ENCODE measurements around the gene ARHGAP24. TPM values are rescaled to one million over a fixed set of nuclear protein-coding genes. Genes with fewer than 3 reads are reported as not detected.

Gene ARHGAP24
- total and polyA plus RNA-seq, 2 donors (not counting 3 experiments of a cell fraction or from before 2014, with no cell fraction given) = 52.1 to 79.4 TPM

DNA sequence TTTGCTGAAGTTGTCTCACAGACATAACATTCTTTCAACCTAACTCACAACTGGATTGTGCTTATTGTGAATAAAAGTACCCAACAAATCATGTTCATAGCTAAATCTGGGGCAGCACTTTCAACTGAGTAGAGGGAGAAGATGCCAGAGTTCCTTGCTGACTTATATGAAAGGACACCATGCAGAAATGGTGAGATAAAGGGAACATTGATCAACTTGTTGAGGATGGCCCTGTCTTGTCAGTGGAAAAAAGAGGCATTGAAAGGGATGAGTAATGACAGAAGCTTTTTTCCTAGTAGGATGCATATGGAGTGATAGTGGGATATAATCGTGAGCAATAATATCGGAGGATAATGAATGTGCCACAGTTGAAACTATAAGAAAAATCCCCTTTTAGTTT lies 221.7 kb downstream of the ARHGAP24 start:
- no peaks in the 10 kb centered on the region for H3K9me3 ChIP-seq (replicated peaks; ENCODE audit: control insufficient read depth, insufficient read depth, low read length)
- H3K36me3 ChIP-seq (ENCODE audit: control insufficient read depth in 2 of 2, extremely low read depth in 1 of 2, insufficient read depth in 2 of 2, low read length in 2 of 2) = no peaks in the 10 kb centered on the region
- dilution Hi-C loops (cut with MboI; ENCODE audit: extremely low pct_ligation_motif_present, low sequenced_read_pairs) (no loop called here), intact Hi-C loops (cut with micrococcal nuclease) (no loop called here)
- H3K9ac ChIP-seq (replicated peaks; ENCODE audit: extremely low read depth, insufficient read depth, low read length) = no peak overlapping the region
- no peak overlapping the region for H2AFZ ChIP-seq (ENCODE audit: low read depth, low read length)
- FAIRE-seq = no peak
- H4K20me1 ChIP-seq (replicated peaks; ENCODE audit: control insufficient read depth, extremely low read depth, insufficient read depth, low read length) = no peaks in the 10 kb centered on the region
- ChIA-PET CTCF (no interaction called here), POLR2A (no interaction called here)
- H3K4me3 ChIP-seq (replicated peaks in 1 of 3; ENCODE audit: insufficient read depth in 1 of 3, low read depth in 1 of 3, low read length in 3 of 3) = no peak overlapping the region
- no peak for TF ChIP-seq JUN (IDR thresholded peaks at IDR 0.05; ENCODE audit: borderline replicate concordance, insufficient read depth, insufficient read length, low read depth)
- no peak for TF ChIP-seq FOS (IDR thresholded peaks at IDR 0.05; ENCODE audit: borderline replicate concordance, insufficient read depth, low read length)
- no peak for TF ChIP-seq POLR2AphosphoS5 (IDR thresholded peaks at IDR 0.05; ENCODE audit: insufficient read depth, low read depth, low read length)
- TF ChIP-seq, protein P1, sequence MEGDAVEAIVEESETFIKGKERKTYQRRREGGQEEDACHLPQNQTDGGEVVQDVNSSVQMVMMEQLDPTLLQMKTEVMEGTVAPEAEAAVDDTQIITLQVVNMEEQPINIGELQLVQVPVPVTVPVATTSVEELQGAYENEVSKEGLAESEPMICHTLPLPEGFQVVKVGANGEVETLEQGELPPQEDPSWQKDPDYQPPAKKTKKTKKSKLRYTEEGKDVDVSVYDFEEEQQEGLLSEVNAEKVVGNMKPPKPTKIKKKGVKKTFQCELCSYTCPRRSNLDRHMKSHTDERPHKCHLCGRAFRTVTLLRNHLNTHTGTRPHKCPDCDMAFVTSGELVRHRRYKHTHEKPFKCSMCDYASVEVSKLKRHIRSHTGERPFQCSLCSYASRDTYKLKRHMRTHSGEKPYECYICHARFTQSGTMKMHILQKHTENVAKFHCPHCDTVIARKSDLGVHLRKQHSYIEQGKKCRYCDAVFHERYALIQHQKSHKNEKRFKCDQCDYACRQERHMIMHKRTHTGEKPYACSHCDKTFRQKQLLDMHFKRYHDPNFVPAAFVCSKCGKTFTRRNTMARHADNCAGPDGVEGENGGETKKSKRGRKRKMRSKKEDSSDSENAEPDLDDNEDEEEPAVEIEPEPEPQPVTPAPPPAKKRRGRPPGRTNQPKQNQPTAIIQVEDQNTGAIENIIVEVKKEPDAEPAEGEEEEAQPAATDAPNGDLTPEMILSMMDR (IDR thresholded peaks at IDR 0.05; ENCODE audit: extremely low read depth in 1 of 2, insufficient read depth in 1 of 2, low read depth in 1 of 2, low read length in 2 of 2) = no peak
- no peak for TF ChIP-seq MYC (IDR thresholded peaks at IDR 0.05; ENCODE audit: low read depth, low read length)
- TF ChIP-seq, protein P2, sequence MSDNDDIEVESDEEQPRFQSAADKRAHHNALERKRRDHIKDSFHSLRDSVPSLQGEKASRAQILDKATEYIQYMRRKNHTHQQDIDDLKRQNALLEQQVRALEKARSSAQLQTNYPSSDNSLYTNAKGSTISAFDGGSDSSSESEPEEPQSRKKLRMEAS (IDR thresholded peaks at IDR 0.05; ENCODE audit: insufficient read depth, insufficient read length) = no peak
- no peak for TF ChIP-seq POLR2A (IDR thresholded peaks at IDR 0.05; ENCODE audit: low read depth, low read length)
- TF ChIP-seq GATA2 (IDR thresholded peaks at IDR 0.05; ENCODE audit: insufficient read depth, insufficient read length, low read depth, low read length) = no peak
- TF ChIP-seq EZH2 (IDR thresholded peaks at IDR 0.05; ENCODE audit: borderline replicate concordance, low read depth, low read length, severe bottlenecking) = no peak
- H3K27me3 ChIP-seq (ENCODE audit: control insufficient read depth in 2 of 2, insufficient read depth in 2 of 2, low read length in 2 of 2) = peaks cover 7 to 36% of the 10 kb centered on the region in 2 experiments
- BruUV-seq (replicated peaks) = no TSS peak
- no peak for DNase-seq (ENCODE audit: low read depth, low spot score)
- H3K9me1 ChIP-seq (replicated peaks; ENCODE audit: control insufficient read depth, extremely low read depth, insufficient read depth, low read length) = no peaks in the 10 kb centered on the region
- H3K27ac ChIP-seq (ENCODE audit: insufficient read depth, low read depth, low read length) = no peak overlapping the region
- H3K4me2 ChIP-seq (ENCODE audit: insufficient read depth, low read length) = no peak overlapping the region
- H3K4me1 ChIP-seq (ENCODE audit: control insufficient read depth, extremely low read depth, insufficient read depth, low read length) = no peaks in the 10 kb centered on the region
- no peaks in the 10 kb centered on the region for H3K79me2 ChIP-seq (ENCODE audit: control insufficient read depth, insufficient read depth, low read length)

All from endothelial cell of umbilical vein (primary cell).